Stimulated activated CD8-positive, alpha-beta memory T cell treated with anti-CD3 and anti-CD28 coated beads, Interleukin-4, amount 100 ng/mL, for 4 hours (primary cell): ENCODE results near the gene TTLL8.

Experiments
- DNase-seq, 2 donors: peaks; one replicate each; pipeline ENCODE4 v3.0.0-alpha.2; 2020; ENCODE audit warnings: low read depth in 2 of 2, low spot score in 1 of 2

TTLL8 gene

DNA sequence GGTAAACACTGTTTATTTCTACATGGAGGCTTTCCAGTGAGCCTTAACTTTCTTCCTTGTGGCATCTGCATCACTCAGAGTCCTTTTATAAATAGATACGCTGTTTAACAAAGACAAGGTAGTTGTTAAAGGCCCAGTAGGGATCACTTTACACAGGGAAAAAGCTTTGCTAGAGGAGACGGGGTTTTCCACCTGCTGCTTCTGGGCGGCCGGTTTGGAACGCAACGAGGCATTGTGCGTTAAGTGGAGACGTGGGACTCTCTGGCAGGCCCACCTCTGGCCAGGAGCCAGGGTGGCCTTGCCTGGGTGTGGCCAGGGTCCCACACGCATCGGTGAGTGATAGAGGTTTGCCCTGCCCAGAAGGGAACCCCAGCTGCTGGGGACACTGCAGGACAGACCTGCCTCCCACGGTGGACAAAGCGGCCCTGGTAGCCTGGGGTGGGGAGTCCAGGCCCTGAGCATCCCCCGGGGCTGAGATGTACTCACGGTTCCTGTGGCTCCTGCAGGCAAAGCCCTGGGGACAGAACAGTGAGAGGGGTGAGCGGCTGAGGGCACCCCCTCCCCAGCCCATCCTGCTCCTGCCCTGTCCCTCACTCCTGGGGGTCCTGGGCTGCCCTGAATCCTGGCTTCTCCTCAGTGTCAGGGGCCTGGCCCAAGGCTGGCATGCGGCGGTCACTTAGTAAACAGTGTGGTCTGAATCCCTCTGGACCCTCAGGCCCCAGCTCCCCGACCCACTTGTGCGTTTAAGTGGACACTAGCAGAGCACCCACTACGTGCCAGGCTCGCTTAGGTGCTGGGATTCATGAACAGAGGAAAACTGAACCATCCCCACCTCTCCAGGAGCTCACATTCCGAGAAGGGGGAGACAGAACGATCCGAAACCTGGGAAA lies 49.7 kb downstream of the TTLL8 start:
- no peak for DNase-seq

DNA sequence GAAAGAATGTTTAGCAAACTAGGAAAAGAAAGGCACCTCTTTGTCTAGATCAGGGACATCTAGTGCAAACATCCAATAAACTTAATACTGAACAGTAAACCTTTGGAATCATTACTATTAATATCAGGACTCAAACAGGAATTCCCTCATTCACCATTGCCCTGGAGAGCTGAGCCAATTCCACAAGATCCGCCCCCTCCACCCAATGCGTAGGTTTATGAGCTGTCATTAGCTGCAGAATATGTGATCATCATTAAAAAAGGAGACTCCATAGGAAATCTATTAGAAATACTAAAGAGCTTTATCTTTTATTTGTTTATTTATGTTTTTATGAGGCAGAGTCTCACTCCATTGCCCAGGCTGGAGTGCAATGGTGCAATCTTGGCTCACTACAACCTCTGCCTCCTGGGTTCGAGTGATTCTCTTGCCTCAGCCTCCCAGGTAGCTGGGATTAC lies 51.0 kb downstream of the TTLL8 start:
- no peak for DNase-seq

DNA sequence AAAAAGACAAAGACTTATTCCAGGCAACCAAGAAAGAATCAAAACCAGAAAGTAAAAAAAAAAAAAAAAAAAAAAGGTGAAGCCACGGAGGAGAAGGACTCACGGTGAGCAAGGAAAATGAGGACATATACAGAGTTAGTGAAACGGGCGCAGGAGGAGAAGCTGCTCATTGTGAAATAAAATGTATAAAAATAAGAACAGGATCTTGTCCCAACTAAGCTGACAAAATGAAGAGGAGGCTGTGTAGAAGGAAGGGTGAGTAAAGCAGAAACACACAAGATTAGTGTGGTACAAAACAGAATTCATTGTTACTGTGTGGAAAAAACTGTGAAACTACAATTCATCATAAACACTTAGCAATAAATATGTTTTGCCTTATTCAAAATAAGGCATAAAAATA lies 53.2 kb downstream of the TTLL8 start:
- no peak for DNase-seq

DNA sequence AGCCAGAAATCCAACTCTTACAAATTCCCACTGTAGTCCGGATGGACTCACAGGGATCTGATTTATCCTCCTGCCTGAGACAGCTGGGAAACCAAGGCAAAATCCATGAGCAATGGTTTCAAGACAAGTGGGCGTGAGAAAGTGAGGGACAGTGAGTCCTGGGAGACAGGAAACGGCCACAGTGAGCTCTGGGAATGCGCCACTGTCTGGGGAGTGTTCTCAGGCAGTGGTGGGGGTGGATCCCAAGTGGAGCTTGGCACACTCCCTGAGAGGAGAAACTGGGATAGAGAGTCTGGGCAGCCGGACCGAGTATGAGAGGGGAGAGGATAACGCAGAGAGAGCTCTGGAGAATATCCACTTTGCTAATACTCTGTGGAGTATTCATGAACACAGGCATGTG lies 55.3 kb downstream of the TTLL8 start:
- no peak for DNase-seq

DNA sequence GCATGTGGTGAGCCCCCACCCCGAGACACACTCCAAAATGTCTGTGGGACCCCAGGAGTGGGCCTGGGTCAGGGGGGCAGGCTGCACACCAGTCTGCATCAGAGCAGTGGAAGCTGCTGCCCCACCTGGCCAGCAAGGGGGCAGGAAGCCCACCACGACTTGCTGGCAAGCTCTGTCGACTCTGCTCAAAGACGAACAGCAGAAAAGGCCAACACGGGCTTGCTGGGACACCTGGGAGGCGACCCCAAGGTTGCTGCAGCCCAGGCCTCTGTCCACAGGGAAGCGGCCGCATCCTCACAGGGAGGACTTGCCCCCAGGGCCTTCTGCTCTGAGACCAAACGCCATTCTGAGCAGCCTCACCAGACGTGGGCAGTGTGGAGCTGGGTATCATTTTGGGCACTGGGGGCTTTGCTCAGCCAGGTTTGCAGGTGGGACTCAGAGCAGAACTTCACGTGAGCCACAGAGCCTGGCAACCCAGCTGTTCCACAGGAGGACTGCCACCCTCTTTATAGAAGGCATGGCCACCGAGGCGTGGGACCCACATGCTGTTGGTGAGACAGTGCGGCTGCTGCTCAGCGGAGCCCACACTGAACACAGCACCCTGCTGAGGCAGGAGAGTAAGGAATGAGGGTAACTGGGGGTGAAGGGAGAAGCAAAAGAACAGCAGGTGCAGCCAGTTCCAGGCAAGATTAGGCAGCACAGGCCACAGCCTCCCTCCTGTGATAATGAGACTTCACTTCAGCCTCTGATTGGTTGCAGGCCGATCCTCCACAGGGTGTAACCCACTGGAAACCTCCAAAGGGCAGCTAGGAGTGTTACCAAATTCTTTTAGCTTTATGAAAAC lies 56.5 kb downstream of the TTLL8 start:
- no peak for DNase-seq

DNA sequence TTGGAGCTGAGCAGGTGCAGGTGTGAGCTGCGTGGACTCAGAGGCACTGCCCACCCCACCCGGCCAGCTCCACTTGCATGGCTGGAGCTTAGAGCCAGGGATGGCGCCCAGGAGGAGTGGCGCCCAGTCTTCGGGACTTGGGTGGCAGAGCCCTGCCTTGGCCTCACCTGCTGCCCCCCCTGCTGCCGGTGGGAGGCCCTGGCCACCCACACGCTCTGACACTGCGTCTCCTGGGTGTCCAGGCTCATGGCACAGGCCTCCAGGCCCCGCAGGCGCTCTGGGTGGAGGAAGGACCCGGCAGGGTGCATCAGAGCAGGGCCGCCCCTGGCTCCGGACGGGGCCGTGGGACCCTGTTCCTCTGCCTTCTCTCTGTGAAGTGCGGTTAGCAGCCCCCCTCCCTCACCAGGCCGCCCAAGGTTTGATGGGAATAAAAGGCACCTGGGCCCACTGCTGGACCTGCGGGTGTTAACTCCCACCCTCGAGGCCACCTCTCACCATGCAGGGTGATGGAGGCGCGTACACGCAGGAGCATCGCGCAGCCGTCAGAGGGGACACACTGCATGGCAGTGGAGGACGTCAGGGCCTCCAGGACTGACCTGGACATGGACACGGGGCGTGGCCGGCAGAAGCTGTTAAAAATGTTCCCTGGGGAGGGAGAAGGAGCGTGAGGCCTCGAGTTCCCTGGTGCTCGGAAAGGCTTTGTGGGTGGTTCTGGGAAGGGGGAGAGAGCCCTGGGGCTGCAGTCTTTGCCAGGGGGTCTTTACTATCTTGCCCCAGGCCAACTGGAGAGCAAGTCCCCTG lies 57.3 kb downstream of the TTLL8 start:
- no peak for DNase-seq

DNA sequence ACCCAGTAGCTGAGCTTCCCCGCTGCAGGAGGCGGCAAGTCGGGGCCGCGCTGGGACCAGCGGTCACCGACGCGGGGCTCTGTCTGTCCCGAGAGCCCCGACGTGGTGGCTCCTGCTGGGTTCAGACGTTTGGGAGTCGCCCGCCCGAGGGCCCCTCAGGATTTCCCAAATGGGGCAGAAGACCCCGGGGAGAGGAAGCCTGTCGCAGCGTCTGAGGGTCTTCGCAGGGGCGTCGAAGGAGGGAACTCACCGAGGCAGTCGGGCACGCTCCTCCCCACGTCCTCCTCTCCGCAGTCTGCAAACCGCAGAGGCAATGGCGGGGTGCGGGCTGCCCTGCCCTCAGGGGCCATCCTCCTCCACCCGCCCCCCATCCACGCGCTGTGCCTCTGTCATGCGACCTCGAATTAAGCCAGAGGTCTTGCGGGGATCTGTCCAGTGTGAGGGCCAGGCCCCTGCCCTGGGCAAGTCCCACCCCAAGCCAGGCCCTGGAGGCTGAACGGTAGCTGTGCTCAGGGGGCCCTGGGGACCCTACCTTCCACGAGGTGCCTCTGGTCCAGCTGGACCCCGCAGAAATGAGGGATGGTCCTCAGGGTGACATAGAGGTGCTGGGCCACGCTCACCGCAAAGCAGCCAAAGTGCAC lies 58.0 kb downstream of the TTLL8 start:
- DNase-seq = no peak

DNA sequence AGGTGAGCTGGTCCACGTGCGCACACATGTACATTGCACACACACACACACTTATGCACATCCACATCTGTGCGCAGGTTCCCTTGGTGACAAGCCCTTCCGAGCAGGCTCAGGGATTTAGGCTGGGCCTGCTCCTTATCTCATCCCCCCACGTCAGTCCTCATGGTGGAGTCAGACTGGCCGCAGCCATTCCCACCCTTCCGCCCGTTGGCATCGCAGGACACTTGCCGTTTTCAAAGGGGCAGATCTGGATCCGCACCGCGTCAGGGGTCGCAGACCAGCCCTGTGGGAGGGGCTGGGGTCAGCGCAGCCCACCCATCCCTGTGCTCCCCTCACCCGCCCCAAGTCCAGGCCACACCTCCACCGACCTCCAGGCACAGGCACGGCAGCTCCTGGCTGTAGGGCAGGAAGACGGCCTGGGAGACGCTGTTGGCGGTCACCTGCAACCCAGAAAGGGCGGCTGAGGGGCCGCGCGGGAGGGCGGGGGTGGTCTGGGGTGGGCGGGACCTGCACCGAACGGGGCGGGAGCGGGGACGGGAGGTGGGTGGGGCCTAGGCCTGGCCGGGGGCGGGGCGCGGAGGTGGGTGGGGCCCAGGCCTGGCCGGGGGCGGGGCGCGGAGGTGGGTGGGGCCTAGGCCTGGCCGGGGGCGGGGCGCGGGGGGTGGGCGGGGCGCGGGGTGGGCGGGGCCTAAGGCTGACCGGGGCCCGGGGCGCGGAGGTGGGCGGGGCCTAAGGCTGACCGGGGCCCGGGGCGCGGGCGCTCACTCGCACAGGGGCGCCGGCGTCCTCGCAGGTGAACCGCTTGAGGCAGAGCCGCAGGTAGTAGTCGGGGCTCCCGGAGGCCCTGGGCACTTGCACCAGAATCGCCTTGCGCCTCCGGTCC lies 58.8 kb downstream of the TTLL8 start:
- DNase-seq = no peak

DNA sequence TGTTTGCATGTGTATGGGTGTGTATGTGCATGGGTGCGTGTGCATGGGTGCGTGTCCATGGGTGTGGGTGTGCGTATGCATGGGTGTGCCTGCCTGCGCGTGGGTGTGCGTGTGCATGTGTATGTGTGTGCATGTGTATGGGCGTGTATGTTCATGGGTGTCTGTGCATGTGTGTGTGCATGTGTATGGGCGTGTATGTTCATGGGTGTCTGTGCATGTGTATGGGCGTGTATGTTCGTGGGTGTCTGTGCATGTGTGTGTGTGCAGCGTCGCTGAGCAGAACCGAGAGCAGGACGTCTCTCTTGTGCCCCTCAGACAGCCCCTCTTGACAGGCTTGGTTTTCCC lies 59.4 kb downstream of the TTLL8 start:
- DNase-seq = no peak

DNA sequence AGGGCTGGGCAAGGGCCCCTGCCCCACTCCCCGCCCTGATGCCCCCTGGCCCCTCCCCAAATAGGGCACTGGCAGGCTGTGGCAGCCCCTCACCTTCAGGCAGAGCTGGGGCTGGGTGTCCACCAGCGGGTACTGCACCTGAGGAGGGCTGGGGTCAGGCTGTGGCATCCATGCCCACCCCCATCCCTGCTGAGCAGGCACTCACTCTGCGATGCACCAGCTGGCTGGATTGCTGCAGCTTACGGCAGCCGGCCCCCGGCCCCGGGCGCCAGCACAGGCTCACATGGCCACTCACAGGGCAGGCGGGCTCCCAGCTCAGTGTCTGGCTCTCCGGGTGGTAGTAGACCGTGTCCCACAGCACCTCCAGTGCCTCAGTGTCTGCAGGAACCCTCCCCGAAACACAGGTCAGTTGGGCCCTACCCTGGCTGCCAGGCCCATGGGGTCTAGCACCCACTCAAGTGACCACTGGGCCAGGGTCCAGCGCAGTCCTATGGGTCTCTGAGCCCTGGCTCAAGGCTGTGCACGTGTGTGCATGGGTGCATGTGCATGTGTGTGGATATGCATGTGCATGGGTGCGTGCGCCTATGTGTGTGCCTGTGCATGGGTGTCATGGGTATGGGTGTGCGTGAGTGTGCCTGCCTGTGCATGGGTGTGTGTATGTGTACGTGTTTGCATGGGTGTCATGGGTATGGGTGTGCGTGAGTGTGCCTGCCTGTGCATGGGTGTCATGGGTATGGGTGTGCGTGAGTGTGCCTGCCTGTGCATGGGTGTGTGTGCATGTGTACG lies 60.0 kb downstream of the TTLL8 start:
- no peak for DNase-seq

DNA sequence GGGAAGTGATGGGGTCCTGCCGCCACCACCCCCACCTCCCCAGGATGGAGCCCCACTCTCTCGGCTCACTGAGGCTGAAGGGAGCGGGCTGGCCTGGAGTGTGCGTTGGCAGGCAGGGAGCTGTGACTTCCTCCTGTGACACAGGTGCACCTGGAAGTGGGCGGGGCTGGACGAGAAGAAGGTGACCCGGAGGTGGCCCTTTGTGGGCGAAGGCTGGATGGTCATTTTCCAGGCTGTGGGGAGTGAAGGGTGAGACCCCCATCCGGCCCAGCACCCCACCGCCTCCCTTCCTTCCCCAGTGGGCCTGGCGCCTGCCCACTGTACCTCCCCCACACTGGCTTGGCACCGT lies 60.9 kb downstream of the TTLL8 start:
- DNase-seq = no peak

DNA sequence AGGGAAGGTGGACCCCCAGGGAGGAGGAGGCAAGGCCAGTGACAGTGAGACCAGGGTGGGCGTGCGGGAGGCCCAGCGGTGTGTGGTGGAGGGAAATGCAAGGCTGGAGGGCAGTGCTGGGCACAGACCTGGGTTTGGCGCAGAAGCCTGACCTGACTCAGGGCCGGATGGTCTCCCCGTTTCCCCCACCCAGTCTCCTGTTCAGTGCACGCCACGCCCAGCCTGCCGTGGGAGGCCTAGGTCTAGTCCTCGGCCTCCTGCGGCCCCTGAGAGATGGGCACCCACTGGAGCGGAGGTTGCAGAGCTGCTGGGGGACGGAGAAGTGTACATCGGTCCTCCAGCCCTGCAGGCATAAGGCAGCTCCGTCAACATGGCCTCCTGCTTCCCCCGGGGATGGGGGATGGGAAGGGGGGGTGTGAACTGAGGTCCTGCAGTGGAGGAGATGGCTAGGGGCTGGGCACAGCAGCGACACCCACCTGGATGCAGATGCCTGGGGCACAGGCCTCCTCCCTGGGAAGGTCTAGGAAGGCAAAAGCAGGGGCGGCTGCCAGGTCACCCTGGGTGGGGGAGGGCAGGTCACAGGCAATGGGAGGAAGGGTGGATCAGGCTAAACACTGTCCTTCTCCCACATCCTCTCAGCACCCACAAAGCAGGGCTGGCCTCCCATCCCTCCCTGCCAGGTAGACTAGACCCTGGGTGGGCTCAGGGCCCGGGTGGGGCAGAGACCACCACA lies 61.4 kb downstream of the TTLL8 start:
- DNase-seq = no peak

DNA sequence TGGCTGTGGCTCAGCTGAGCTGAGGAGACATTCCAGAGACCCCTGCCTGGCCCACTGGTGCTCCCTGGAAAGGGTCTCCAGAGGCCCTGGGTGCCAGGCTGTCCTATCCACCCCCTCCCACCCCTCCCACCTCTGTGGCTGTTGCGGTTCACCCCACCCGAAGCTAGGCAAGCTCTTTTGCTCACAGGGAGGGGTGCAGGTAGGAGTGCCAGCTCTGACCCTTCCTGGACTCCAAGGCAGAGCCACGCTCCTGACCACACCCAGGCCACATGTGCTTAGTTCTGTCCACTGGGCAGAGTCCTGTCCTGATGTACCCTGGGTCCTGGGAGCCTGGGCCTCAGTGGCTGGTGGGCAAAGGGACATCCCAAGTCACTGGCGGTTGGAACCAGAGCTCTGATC lies 62.0 kb downstream of the TTLL8 start:
- no peak for DNase-seq

DNA sequence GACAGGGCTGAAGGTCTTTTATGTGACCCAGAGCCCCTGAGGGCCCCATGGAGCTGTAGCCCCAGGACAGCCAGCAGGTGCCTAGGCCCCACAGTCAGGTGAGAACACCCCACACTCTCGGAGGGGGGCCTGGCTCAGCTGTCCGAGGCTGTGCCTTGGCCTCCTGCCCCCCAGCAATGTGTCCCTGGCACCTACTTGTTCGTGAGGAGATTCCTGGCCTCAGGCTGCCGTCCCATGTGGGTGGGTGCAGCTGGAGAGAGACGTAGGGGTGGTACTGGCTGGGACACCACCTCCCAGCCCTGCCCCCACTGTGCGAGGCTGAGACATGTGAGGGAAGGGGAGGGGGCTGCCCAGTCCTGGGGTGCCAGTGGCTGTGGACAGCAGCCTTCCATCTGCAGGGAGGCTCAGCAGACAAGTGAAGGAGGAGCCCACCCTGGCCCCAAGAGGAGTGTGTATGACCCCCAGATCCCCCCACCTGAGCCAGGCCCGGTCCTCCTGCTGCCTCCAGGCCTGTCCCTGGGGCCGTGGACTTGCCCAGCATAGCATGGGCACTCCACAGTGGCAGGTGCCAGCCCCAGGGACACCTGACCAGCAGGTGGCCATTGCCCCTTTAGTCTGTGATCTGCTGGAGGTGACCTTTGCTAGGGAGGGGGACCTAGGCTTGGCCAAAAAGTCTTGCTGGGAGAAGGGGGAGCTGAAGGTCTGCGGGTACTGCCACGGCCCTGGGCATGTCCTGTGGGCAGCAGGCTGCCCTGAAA lies 62.6 kb downstream of the TTLL8 start:
- DNase-seq = no peak

DNA sequence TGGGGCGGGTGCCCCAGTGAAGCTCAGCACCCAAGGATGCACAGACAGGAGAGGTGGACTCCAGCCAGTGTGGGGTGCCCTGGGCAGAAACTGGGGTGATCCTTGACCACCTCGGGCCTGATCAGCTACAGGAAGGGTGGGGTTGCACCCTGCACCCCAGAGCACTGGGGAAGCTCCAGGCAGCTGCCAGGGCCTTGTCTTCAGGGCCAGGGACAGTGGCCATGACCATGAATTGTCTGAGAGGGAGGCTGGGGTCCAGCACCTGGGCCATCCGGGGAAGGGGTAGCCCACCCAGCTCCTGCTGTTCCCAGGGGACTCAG lies 63.1 kb downstream of the TTLL8 start:
- no peak for DNase-seq

DNA sequence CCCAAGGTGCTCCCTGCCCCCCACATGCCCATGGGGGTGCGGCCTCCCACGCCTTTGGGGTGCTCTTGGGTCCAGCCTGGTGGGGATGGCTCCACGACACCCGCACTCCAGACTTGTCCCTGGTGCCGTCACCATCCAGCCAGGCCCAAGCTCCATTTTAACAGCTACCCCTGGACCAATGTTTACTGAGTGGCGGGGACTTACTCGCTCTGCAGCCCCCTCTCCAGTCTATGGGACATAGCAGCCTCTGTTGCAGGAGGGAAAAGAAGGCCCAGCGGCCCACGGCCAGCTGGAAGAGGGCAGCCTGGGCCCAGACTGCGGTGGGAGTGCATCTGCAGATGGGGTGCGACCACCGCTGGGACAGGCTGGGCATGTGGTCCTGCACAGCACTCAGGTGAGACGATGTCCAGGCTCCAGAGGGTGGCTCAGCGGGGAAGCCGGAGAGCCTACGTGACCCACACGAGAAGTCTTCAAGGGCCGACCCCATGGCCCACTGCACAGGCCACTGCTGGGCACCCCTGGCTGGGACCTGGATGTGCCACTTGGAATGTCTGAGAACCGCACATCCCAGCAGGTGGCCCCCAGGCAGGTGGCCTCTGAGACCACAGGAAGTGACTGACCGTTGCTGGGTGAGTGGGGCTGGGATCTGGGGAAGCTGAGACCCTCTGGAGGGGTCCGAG lies 63.6 kb downstream of the TTLL8 start:
- DNase-seq = no peak

DNA sequence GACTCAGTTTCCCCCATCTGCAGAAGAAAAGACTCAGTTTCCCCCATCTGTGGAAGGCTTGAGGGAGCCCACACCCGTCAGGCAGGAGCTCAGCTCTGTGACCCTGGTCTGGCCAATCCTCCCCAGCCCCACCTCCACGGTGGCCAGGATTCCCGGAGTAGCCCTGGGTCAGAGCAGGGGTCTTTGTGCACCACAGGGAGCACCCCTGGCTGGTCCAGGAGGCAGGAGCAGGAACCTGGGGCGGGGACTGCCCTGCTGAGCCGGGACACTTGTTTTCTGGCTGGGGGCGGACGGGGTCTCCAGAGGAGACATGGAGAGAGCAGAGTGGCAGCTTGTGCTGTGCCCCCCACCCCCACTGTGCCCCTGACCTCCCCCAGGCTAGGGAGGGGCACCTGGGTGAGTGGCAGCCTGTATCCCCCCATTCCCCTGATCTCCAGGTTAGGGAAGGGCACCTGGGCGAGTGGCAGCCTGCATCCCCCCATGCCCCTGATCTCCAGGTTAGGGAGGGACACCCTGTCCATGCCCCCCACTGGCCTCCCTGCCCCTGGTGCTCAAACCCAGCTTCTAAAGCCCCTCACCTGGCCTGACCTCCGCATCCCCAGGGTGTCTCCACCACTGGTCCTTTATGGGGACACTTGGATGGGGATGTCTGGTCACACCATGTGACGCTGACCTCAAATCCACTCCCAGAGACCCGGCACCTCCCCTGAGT lies 64.3 kb downstream of the TTLL8 start:
- no peak for DNase-seq
